H1 (cell line): ENCODE results near the gene EIF4E. TPM values are rescaled to one million over a fixed set of nuclear protein-coding genes. Genes with fewer than 3 reads are reported as not detected.

Experiments used
- ASH2L ChIP-seq: fragments of 200-600, 300-600 bp; sonication (generic); IDR thresholded peaks from one replicate; pipeline ENCODE4 v1.7.1; 2017; ENCODE audit warnings: low read length
- CBX8 ChIP-seq: fragments of 300-800, 300-1000 bp; sonication (generic); IDR thresholded peaks from 2 replicates; pipeline ENCODE4 v1.7.1; 2016; ENCODE audit warnings: low read depth, low read length, borderline replicate concordance
- CHD7 ChIP-seq: fragments of 300-600 bp; sonication (generic); IDR thresholded peaks from 2 replicates; pipeline ENCODE4 v1.7.1; 2012; ENCODE audit warnings: low read length, moderate library complexity, mild to moderate bottlenecking, inconsistent platforms; ENCODE audit not compliant: insufficient replicate concordance
- E2F6 ChIP-seq: IDR thresholded peaks from 2 replicates; pipeline ENCODE4 v1.6.1; 2012; ENCODE audit warnings: inconsistent platforms
- KDM1A ChIP-seq: fragments of 200-600, 300-600 bp; sonication (generic); IDR thresholded peaks from 2 replicates; pipeline ENCODE4 v1.7.1; 2016; ENCODE audit warnings: mild to moderate bottlenecking, low read length, borderline replicate concordance
- NANOG ChIP-seq: IDR thresholded peaks from 2 replicates; pipeline ENCODE4 v1.6.1; 2011; ENCODE audit warnings: low read length, low read depth, mild to moderate bottlenecking, inconsistent platforms; ENCODE audit not compliant: insufficient read depth, poor library complexity, severe bottlenecking
- POLR2A ChIP-seq, 2 experiments: IDR thresholded peaks; 1 replicate in 1 of 2; 2 replicates in 1 of 2; pipeline ENCODE4 v1.6.1; 2011; ENCODE audit warnings: low read depth in 2 of 2, low read length in 2 of 2, mild to moderate bottlenecking in 2 of 2; ENCODE audit errors: control extremely low read depth in 1 of 2
- SAP30 ChIP-seq: fragments of 300-600 bp; sonication (generic); IDR thresholded peaks from 2 replicates; pipeline ENCODE4 v1.7.1; 2012; ENCODE audit warnings: low read length, moderate library complexity, mild to moderate bottlenecking, inconsistent platforms; ENCODE audit not compliant: insufficient read depth, insufficient replicate concordance
- SIN3A ChIP-seq, 2 experiments: IDR thresholded peaks in 1 of 2; conservative IDR thresholded peaks in 1 of 2; 2 replicates each; pipeline ENCODE4 v1.6.1; 2011 to 2012; ENCODE audit warnings: low read length in 2 of 2, improper control_type of control experiment in 1 of 2, low read depth in 1 of 2, mild to moderate bottlenecking in 1 of 2
- SP2 ChIP-seq: IDR thresholded peaks from 2 replicates; pipeline ENCODE4 v1.6.1; 2012; ENCODE audit warnings: mild to moderate bottlenecking, low read length, inconsistent platforms
- TAF7 ChIP-seq: optimal IDR thresholded peaks from 2 replicates; pipeline ENCODE3; 2011; ENCODE audit warnings: low read depth, mild to moderate bottlenecking, inconsistent platforms, low read length, moderate library complexity, borderline replicate concordance
- polyA plus RNA-seq, 7 experiments: library from polyadenylated mRNA; depleted of rRNA in 3 of 7; stranded (reverse) in 5 of 7; unstranded in 2 of 7; fragments of >200 nt in 5 of 7; fragments of 200-250 nt in 2 of 7; gene quantifications; 1 replicate in 5 of 7; 2 replicates in 1 of 7; 4 replicates in 1 of 7; pipeline versions ENCODE4 v1.2.1 to v1.2.3, GENCODE V29; 2011 to 2013; ENCODE audit warnings: missing spikeins in 2 of 7, mixed read lengths in 2 of 7
- total RNA-seq: library from RNA; stranded (reverse); fragmentation: NEBNext Ultra II Directional; extraction: Animal tissue kit (Norgen Biotek cat#: 25700); gene quantifications from 2 replicates; pipeline ENCODE4 v1.2.1, GENCODE V29; 2021

Gene EIF4E
- total and polyA plus RNA-seq, 2 of the 8 experiments (the other 6 are each of a cell fraction or from before 2014, with no cell fraction given) = 59.6 to 185 TPM

- TF ChIP-seq CHD7 = no peak
- TF ChIP-seq TAF7 = no peak
- no peak for TF ChIP-seq SIN3A (conservative IDR thresholded peaks at IDR 0.05 in 1 of 2, IDR thresholded peaks at IDR 0.05 in 1 of 2; ENCODE audit: low read depth in 1 of 2, low read length in 2 of 2)
- no peak for TF ChIP-seq ASH2L
- no peak for TF ChIP-seq SP2
- TF ChIP-seq POLR2A (IDR thresholded peaks at IDR 0.05; ENCODE audit: control extremely low read depth in 1 of 2, low read depth in 2 of 2, low read length in 2 of 2) = no peak
- TF ChIP-seq SAP30 = no peak
- no peak for TF ChIP-seq KDM1A
- TF ChIP-seq NANOG = no peak
- TF ChIP-seq CBX8 = no peak
- no peak for TF ChIP-seq E2F6
Observed at GRCh38 chr4:98905839-98906238, 23.1 kb downstream of the EIF4E start (continued).
